IPS-NIHi11 (cell line): ENCODE measurements around the gene RPL6.
"Not testable (repeated sequence)": the region's sequence is repeated elsewhere in the genome, so short reads cannot be mapped to it uniquely, and the experiment has no call there.

Experiments used
- DNase-seq: peaks from one replicate; pipeline ENCODE4 v3.0.0; 2012; ENCODE audit warnings: mixed read lengths, low spot score

The RPL6 gene

GRCh38 chr12:112409064-112409905, at the start of gene RPL6:
Gene RPL6, minus strand, starts transcription at chr12:112409605. Its CDS starts 949 bp downstream, at chr12:112408656.
- DNase-seq: peak; percentile 86

- DNase-seq: no peak
Observed at GRCh38 chr12:112458751-112459150, 49.3 kb upstream of the RPL6 start.

- DNase-seq: no peak
Observed at GRCh38 chr12:112458330-112458729, 48.9 kb upstream of the RPL6 start.

- not testable (repeated sequence) for DNase-seq
Observed at GRCh38 chr12:112457142-112457541, 47.7 kb upstream of the RPL6 start.

- no peak for DNase-seq
Observed at GRCh38 chr12:112456029-112456428, 46.6 kb upstream of the RPL6 start.

GRCh38 chr12:112450725-112451124, 41.3 kb upstream of the RPL6 start:
- DNase-seq: no peak

DNA sequence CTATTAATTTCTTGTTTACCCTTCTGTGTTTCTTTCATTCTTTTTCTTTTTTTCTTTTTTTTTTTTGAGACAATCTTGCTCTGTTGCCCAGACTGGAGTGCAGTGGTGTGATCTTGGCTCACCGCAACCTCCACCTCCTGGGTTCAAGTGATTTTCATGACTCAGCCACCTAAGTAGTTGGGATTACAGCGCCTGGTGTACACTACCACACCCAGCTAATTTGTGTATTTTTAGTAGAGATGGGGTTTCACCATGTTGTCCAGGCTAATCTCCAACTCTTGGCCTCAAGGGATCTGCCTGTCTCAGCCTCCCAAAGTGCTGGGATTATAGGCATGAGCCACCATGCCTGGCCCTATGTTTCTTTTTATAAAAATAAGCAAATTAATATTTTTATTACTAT, 38.8 kb upstream of the RPL6 start:
- DNase-seq: not testable (repeated sequence)

DNA sequence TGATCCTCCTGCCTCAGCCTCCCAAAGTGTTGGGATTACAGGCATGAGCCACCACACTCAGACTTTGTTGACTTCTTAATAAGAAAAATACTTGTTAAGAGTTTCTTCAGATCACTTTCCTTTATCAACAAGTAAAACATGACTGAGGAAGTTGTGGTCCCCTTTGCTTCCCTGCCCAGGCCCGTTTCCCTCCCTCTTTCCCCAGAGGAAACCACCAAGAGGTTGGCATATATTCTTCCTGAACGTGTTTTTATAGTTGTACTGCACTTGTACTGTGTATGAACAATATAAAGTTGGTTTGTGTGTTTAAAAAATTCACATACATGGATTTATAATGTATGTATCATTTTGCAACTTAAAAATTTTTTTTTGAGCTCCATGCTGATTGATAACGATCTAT, 37.7 kb upstream of the RPL6 start:
- no peak for DNase-seq

DNA sequence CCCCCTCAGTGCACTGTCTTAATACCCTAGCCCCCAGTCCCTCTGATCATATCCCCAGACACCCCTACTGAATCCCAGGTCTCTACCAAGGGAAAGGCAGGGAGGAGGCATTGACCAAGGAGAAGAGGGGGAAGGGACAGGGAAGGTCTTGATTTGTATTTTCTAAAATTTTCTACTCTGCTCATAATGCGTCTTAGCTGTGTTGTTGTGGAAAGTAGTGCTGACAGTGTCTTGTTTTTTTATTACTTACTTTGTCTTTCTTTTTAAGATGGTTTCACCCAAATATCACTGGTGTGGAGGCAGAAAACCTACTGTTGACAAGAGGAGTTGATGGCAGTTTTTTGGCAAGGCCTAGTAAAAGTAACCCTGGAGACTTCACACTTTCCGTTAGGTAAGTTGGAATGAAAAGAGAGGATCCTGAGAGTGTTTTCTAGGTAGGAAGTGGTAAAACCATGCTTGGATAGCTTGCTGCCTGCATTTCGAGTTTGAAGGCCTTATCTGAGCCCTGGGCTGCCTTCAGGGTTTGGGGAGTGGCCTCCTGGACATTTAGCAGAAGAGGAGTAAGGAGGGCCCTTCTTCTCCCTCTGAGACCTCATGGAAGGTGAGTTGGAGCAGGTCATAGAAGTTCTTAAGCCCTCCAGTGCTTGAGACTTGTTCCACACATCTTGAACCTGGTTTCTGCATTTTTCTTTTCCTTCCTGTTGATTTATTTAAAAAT, 36.8 kb upstream of the RPL6 start:
- DNase-seq: no peak

DNA sequence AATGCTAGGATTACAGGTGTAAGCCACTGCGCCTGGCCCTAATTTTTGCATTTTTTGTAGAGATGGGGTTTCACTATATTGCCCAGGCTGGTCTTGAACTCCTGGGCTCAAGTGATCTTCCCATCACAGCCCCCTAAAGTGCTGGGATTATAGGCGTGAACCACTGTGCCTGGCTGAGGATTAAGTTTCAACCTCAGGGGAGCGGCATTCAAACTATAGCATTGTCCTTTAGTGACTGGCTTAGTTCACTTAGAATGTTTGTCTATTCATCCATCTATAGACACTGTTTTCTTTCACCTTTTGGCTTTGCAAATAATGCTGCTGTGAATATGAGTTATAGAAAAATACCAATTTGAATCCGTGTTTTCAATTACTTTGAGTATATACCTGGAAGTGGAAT, 34.5 kb upstream of the RPL6 start:
- DNase-seq: no peak

- DNase-seq: not testable (repeated sequence)
Observed at GRCh38 chr12:112440653-112441052, 31.2 kb upstream of the RPL6 start.

DNA sequence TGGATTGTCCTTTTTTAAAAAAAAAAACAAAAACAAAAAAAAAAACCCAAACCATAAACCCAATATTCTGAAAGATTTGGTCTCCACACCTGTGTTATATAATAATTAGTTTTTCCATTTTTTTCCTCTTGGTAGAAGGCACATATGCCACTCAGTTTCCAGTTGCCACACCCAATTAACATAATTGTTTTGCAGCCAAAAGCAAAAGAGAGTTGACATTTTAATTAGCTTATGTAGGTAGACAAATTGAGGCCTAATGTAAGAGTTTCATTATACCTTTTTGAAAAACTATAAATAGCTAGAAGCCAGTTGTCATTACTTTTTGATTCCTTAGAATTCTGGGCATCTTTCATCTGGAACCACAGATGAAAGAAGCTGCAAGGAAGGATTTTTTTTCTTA, 30.4 kb upstream of the RPL6 start:
- no peak for DNase-seq

- not testable (repeated sequence) for DNase-seq
Observed at GRCh38 chr12:112438645-112439044, 29.2 kb upstream of the RPL6 start.

DNA sequence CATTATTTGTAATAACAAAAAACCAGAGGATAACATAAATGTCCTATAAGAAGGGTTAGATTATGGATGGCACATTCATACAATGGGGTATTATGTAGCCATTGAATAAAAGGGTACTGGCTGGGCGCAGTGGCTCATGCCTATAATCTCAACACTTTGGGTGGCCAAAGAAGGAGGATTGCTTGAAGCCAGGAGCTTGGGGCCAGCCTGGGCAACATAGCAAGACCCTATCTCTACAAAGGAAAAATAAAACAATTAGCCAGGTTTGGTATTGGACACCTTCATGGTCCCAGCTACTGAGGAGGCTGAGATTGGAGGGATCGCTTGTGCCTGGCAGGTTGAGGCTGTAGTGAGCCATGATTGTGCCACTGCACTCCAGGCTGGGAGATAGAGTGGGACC, 24.1 kb upstream of the RPL6 start:
- DNase-seq: no peak

GRCh38 chr12:112431965-112432364, 22.6 kb upstream of the RPL6 start:
- no peak for DNase-seq

GRCh38 chr12:112430929-112431328, 21.5 kb upstream of the RPL6 start:
- DNase-seq: no peak

DNA sequence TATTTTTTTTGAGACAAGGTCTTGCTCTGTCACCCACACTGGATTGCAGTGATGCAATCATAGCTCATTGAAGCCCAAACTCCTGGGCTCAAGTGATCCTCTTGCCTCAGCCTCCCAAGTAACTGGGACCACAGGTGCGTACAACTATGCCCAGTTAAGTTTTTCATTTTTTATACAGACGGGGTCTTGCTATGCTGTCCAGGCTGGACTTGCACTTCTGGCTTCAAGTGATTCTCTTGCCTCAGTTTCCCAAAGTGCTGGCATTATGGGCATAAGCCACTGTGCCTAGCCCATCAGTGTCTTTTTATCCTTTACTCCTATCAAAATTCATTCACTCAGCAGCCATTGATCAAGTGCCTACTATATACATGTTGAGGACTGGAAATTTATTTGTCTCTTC, 18.4 kb upstream of the RPL6 start:
- no peak for DNase-seq

GRCh38 chr12:112425582-112426382, 16.4 kb upstream of the RPL6 start:
- DNase-seq: no peak

GRCh38 chr12:112424126-112424525, 14.7 kb upstream of the RPL6 start:
- DNase-seq: no peak

- DNase-seq: no peak
Observed at GRCh38 chr12:112422531-112422930, 13.1 kb upstream of the RPL6 start.

DNA sequence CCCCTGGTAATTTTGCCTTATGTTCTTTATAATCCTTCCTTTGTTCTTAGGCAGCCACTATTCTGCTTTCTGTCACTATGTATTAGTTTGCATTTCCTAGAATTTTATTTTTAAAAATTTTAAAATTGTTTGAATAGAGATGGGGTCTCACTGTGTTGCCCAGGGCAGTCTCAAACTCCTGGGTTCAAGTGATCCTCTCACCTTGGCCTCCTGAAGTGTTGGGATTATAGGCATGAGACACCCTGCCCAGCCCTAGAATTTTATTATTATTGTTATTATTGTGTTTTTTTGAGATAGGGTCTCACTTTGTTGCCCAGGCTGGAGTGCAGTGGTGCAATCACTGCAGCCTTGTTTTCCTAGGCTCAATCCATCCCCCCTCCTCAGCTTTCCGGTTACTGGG, 12.0 kb upstream of the RPL6 start:
- DNase-seq: no peak

DNA sequence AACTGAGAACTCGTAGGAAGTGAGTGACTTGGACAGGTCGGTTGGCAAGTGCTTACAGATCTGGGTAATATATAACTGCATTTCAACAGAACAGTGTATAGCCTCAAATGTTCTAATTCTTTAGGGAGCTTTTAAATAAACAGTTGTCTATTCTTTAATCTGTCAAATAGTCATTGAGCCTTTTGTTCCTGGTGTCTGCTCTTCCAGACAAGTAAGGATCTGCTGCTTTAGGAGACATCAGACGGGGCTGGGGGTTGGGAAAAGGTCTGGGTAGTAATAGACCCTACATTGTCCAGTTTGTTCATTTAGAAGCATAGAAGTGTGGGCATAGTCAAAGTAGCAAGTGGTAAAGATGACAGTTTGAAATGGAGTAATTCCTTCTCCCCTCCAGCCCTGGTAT, 11.3 kb upstream of the RPL6 start:
- no peak for DNase-seq
